OCI-LY7 (cell line): Measurements from ENCODE around the gene LORICRIN. TPM values are rescaled to one million over a fixed set of nuclear protein-coding genes. Genes with fewer than 3 reads are reported as not detected.

Experiments used
- BruUV-seq: library from RNA; stranded (reverse); fragments of 400-500 nt; replicated peaks from 2 replicates; lab custom pipeline; 2021; lab: Mats Ljungman, UMichigan
- CTCF ChIA-PET: fragments of 300-600 bp; sonication (Branson Sonifier 250); formaldehyde crosslinking; loops from one replicate; lab custom pipeline; 2022; ENCODE audit warnings: antibody characterized with exemption; ENCODE audit not compliant: unreplicated experiment; lab: Charles Lee
- POLR2A ChIA-PET: fragments of 300-600 bp; sonication (Branson Sonifier 250); formaldehyde crosslinking; loops from one replicate; lab custom pipeline; 2022; ENCODE audit warnings: antibody characterized with exemption; lab: Charles Lee
- DNase-seq: peaks from one replicate; pipeline ENCODE4 v3.0.0-alpha.2; 2015; ENCODE audit warnings: low spot score
- H2AFZ ChIP-seq: fragments of 200-600 bp; sonication (generic), shearing (Covaris generic); 2 replicates; pipeline ENCODE4 v1.6.1; 2014; ENCODE audit warnings: mild to moderate bottlenecking, antibody characterized with exemption, low read length, moderate library complexity
- H3K27ac ChIP-seq: fragments of 200-600 bp; sonication (generic); 2 replicates; pipeline ENCODE4 v1.5.1; 2014; ENCODE audit warnings: mixed run types, low read depth, mild to moderate bottlenecking, moderate library complexity, low read length, inconsistent platforms; ENCODE audit not compliant: poor library complexity, severe bottlenecking
- H3K36me3 ChIP-seq: fragments of 200-600 bp; sonication (generic); 2 replicates; pipeline ENCODE4 v1.6.1; 2014; ENCODE audit warnings: mild to moderate bottlenecking, antibody characterized with exemption, low read length, moderate library complexity, mixed read lengths; ENCODE audit not compliant: insufficient read depth
- H3K4me1 ChIP-seq: fragments of 200-600 bp; sonication (generic); 2 replicates; pipeline ENCODE4 v1.5.1; 2014; ENCODE audit warnings: mild to moderate bottlenecking, low read length; ENCODE audit not compliant: insufficient read depth, poor library complexity, severe bottlenecking
- H3K4me2 ChIP-seq: fragments of 200-600 bp; sonication (generic); 2 replicates; pipeline ENCODE4 v1.6.1; 2014; ENCODE audit warnings: mild to moderate bottlenecking, low read length
- H3K4me3 ChIP-seq: fragments of 200-600 bp; sonication (generic); 2 replicates; pipeline ENCODE4 v1.5.1; 2014; ENCODE audit warnings: mild to moderate bottlenecking, low read depth, low read length; ENCODE audit not compliant: poor library complexity, severe bottlenecking
- H3K79me2 ChIP-seq: fragments of 200-600 bp; sonication (generic); 2 replicates; pipeline ENCODE4 v1.6.1; 2016; ENCODE audit warnings: low read depth, mild to moderate bottlenecking, low read length, moderate library complexity, mixed read lengths; ENCODE audit not compliant: insufficient read depth
- H3K9me2 ChIP-seq: fragments of 200-600 bp; sonication (generic); 2 replicates; pipeline ENCODE4 v1.6.1; 2016; ENCODE audit warnings: mild to moderate bottlenecking, low read length, mixed read lengths; ENCODE audit not compliant: insufficient read depth
- H3K9me3 ChIP-seq: fragments of 200-600 bp; sonication (generic); 2 replicates; pipeline ENCODE4 v1.6.1; 2014; ENCODE audit warnings: mild to moderate bottlenecking, mixed run types, low read length, mixed read lengths
- H4K20me1 ChIP-seq: fragments of 200-600 bp; sonication (generic); 2 replicates; pipeline ENCODE4 v1.6.1; 2014; ENCODE audit warnings: mild to moderate bottlenecking, antibody characterized with exemption, low read length, moderate library complexity, mixed read lengths; ENCODE audit not compliant: insufficient read depth
- CTCF ChIP-seq: fragments of 200-600 bp; sonication (generic); conservative IDR thresholded peaks from 2 replicates; pipeline ENCODE4 v1.5.1; 2014; ENCODE audit warnings: mild to moderate bottlenecking, antibody characterized with exemption, low read length, moderate library complexity, mixed read lengths
- EZH2phosphoT487 ChIP-seq: fragments of 200-600 bp; sonication (generic); IDR thresholded peaks from 2 replicates; pipeline ENCODE4 v1.6.1; 2018; ENCODE audit warnings: low read depth, borderline replicate concordance, mild to moderate bottlenecking, mixed run types, antibody characterized with exemption, low read length, moderate library complexity, mixed read lengths
- intact Hi-C: fragments of 100-400 bp; cut with micrococcal nuclease; formaldehyde crosslinking; loops from one replicate; pipeline ENCODE4 v1.10.0; 2022; ENCODE audit not compliant: unreplicated experiment
- total RNA-seq, 2 experiments: library from RNA; depleted of rRNA in 1 of 2; stranded (reverse); fragments of >200 nt in 1 of 2; shearing (Covaris generic) in 1 of 2; gene quantifications; 2 replicates each; pipeline ENCODE4 v1.2.3, GENCODE V29; 2014 to 2022

Gene LORICRIN
- total RNA-seq, 2 experiments from 2014 or later, result not detected

GRCh38 chr1:153213519-153213918 lies 46.0 kb upstream of the LORICRIN start:
- Histone ChIP-seq H3K4me2 (no peak overlapping the region), H4K20me1 (no peaks in the 10 kb centered on the region), H2AFZ (no peak overlapping the region), H3K79me2 (no peaks in the 10 kb centered on the region), H3K9me2 (no peaks in the 10 kb centered on the region), H3K9me3 (no peaks in the 10 kb centered on the region), H3K36me3 (no peaks in the 10 kb centered on the region), H3K4me1 (no peaks in the 10 kb centered on the region), H3K4me3 (no peak overlapping the region), H3K27ac (no peak overlapping the region)
- intact Hi-C loops, result no loop called here
- ChIA-PET POLR2A (interaction anchor here (0.5 kb wide), 1 partner anchor 165 kb away, joined by 3 read pairs; no protein-coding TSS in a partner anchor), CTCF (no interaction called here)
- no peak for TF ChIP-seq CTCF
- no peak for DNase-seq
- BruUV-seq, result no TSS peak

DNA sequence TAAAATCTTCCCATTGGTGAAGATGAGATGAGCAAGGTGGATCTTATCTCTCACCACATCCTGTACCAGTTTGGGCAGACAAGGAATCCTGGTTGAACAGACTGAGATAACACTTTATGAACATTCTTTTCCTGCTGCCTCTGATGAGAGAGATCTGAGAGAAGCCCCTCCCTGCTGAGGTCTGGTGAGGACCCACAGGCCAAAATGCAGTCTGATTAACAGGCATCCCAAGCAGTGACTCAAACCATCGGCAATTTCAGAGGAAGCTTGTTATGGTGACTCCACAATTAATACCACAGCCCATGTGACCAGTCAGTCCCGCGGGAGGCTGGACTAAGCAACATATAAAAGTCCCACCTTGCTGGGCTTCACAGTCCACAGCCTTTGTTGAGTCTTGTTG lies 42.3 kb upstream of the LORICRIN start, which contains the start of gene PRR9:
PRR9 (plus strand) TSS at position 373 of the 400 bp plus-strand sequence. CDS start 561 bp downstream, outside the sequence.
- Histone ChIP-seq H3K4me3 (no peak within 1 kb of the TSS), H3K36me3 (no peaks in the 10 kb centered on the region), H3K9me2 (no peaks in the 10 kb centered on the region), H4K20me1 (no peaks in the 10 kb centered on the region), H3K4me2 (no peak within 1 kb of the TSS), H2AFZ (no peak within 1 kb of the TSS), H3K9me3 (no peaks in the 10 kb centered on the region), H3K79me2 (no peaks in the 10 kb centered on the region), H3K27ac (no peak within 1 kb of the TSS), H3K4me1 (no peaks in the 10 kb centered on the region)
- no peak for TF ChIP-seq EZH2phosphoT487
- no peak for TF ChIP-seq CTCF
- DNase-seq, result no peak
- no TSS peak for BruUV-seq
- CTCF ChIA-PET, result no interaction called here
- POLR2A ChIA-PET, result no interaction called here
- intact Hi-C loops, result no loop called here

- ChIA-PET POLR2A (no interaction called here), CTCF (no interaction called here)
- intact Hi-C loops, result no loop called here
- Histone ChIP-seq H3K4me3 (no peak overlapping the region), H4K20me1 (no peaks in the 10 kb centered on the region), H2AFZ (no peak overlapping the region), H3K27ac (no peak overlapping the region), H3K36me3 (no peaks in the 10 kb centered on the region), H3K9me3 (no peaks in the 10 kb centered on the region), H3K4me2 (no peak overlapping the region), H3K79me2 (no peaks in the 10 kb centered on the region), H3K9me2 (no peaks in the 10 kb centered on the region), H3K4me1 (no peaks in the 10 kb centered on the region)
- TF ChIP-seq EZH2phosphoT487 (no peak), CTCF (no peak)
- BruUV-seq, result no TSS peak
- DNase-seq, result no peak
These were observed 41.6 kb upstream of the LORICRIN start for GRCh38 chr1:153217744-153218416.
